GM18505 (cell line): ENCODE results near the gene CBLL2.
"Not testable (repeated sequence)": the region's sequence is repeated elsewhere in the genome, so short reads cannot be mapped to it uniquely, and the experiment has no call there.

Experiments
- ATAC-seq: cut with Tn5 transposase; IDR thresholded peaks from one replicate; pipeline ENCODE4 v1.9.1; 2021; ENCODE audit not compliant: unreplicated experiment
- POLR2A ChIP-seq: IDR thresholded peaks from 4 replicates; pipeline ENCODE4 v1.6.1; 2011; ENCODE audit warnings: borderline replicate concordance; ENCODE audit not compliant: insufficient read depth, insufficient read length; ENCODE audit errors: extremely low read depth

Gene CBLL2

GRCh38 chrX:22272613-22273012 lies at the start of gene CBLL2:
TSS of gene CBLL2 (plus strand) at chrX:22272913. CDS start at chrX:22272992, 79 bp downstream.
- no peak for TF ChIP-seq POLR2A
- ATAC-seq = no peak

DNA sequence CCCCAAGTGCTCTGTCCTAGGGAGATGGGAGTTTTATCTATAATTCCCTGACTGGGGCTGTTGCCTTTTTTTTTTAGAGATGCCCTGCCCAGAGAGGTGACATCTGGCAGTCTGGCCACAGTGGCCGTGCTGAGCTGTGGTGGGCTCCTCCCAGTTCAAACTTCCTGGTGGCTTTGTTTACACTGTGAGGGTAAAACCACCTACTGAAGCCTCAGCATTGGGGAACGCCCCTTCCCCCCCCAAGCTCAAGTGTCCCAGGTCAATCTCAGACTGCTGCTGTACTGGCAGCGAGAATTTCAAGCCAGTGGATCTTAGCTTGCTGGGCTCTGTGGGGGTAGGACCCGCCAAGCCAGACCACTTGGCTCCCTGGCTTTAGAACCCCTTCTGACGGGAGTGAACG lies 38.3 kb upstream of the CBLL2 start:
- no peak for ATAC-seq
- no peak for TF ChIP-seq POLR2A

DNA sequence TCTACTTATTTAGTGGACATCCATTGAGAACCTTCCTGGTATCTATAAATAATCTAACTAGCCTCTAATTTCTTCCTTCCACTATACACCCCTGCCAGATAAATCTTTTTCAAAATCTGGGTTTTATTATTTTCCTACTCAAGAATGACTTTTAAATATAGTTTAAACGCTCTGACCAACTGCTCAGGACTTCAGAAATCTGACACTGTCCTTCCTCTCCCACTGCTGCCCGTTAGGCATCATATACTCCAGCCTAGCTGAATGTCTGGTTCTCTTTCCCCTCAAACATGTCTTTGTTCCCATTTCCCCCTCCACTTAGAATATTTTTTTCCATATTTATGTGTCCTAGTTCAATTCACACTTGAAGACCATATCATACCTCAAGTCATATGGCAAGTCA lies 35.2 kb upstream of the CBLL2 start:
- no peak for ATAC-seq
- TF ChIP-seq POLR2A = no peak

DNA sequence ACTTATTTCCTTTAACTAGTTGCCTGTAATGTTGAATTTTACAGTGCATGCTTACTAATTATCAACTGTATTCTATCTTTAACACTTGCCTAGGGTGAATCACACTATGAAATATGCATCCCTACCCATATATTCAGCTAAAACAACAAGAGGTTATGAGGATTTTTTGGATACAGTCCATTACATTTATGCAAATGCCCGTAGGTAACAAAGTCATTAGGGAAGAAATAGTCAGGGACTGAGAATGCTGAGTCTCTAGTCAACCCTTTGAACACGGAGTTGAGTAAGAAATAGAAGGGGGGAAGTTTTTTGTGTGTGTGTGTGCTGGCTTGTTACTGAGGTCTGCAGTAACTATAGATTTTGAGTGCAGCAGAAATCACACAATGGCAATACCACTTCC lies 26.1 kb upstream of the CBLL2 start:
- ATAC-seq = no peak
- no peak for TF ChIP-seq POLR2A

GRCh38 chrX:22247169-22247568 lies 25.5 kb upstream of the CBLL2 start:
- no peak for TF ChIP-seq POLR2A
- ATAC-seq = no peak

DNA sequence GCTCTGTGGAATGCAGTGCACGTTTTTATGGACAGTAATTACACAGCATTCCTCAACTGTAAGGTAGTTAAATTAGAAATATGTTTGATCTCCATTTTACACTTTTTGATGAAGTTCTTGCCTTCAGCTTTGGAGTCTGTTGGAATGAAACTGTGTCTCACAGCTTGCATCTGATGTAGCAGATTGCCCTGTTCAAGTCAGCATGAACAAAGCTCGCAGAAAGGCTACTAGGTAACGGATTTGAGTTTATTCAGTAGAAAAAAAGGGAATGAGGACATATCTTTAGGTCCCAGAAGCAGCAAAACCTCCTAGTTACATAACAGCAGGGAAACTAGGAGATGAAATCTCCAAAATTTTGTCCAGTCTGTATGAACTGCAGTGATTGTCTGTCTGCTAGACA lies 24.3 kb upstream of the CBLL2 start:
- ATAC-seq = no peak
- no peak for TF ChIP-seq POLR2A

DNA sequence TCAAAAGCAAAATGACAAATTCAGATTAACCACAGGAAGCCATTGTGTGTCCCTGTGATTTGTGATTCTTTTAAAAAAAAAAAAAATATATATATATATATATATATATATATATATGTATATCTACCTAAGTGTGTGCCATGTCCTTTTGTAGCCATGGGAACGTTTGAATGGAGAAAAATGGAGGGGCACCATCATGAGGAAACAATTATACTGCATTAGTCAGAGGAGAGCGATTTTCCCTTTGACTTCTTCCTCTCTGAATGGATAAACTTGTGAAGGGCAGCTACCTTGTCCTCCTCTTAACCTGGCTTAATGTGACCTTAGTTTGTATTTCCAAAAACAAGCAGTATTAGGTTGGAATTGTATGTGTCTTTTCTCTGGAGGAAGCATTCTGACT lies 23.3 kb upstream of the CBLL2 start:
- TF ChIP-seq POLR2A = no peak
- ATAC-seq = no peak

DNA sequence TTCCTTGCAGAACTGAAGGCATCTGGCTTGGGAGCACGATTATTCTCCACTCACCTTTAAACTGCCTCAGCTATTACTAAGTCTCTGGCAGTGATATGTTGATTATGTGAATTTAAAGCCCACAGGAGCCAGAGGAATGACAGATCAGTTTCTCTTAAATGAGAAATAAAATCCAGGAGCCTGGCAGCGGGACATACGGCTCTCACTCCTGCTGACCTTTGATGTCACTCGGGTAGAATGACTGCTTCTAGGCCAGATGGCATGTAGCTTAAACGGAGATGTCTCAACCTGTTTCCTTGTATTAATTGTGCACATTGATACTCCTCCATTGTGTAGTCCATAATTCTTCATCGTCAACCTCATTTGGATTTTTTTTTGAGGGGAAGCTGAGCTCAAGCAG lies 4.0 kb upstream of the CBLL2 start:
- TF ChIP-seq POLR2A = no peak
- ATAC-seq = no peak

GRCh38 chrX:22273714-22274317 lies 1.1 kb downstream of the CBLL2 start:
- no peak for TF ChIP-seq POLR2A
- no peak for ATAC-seq

GRCh38 chrX:22276781-22277180 lies 4.1 kb downstream of the CBLL2 start:
- no peak for ATAC-seq
- TF ChIP-seq POLR2A = no peak

DNA sequence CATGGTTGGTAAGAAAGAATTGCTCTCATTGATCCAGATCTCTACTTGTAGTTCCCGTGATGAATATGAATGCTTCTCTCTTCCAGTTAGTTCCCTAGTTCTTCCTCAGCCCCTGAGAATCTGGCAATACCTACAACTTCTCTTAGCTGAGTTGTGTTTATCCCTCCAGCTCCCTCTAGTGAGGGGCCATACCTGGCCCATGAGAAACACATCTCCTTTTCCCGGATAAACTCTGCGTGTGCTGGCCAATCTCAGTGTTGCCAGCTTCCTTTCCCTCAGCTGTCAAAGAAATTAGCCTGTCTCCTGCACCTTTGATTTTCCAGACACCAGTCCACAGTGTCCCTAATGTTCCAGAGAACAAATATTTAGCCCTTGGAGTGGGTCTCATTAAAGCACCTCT lies 5.7 kb downstream of the CBLL2 start:
- no peak for TF ChIP-seq POLR2A
- no peak for ATAC-seq

- ATAC-seq = not testable (repeated sequence)
Measured at GRCh38 chrX:22289209-22289608, 16.5 kb downstream of the CBLL2 start.

DNA sequence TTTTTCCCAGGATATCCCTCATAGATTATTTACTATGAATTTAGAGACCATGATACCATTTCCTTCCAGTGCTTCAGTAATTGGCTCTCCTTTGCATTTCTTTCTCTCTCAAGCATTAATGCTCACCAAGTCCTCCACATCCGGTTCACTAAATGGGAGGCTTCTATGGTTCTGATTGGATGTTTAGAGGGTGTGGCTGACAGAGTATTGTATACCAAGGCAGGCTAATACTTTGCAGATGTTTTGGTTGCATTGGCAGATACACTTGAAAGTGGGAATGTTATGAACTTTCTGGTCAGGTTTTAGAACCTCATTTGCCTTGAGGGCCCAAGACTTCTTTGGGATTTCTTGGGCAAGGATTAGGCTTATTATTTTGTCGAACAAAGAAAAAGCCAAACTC lies 24.2 kb downstream of the CBLL2 start:
- no peak for ATAC-seq
- no peak for TF ChIP-seq POLR2A

GRCh38 chrX:22300130-22300529 lies 27.4 kb downstream of the CBLL2 start:
- TF ChIP-seq POLR2A = no peak
- ATAC-seq = peak; percentile 81

GRCh38 chrX:22310779-22311178 lies 38.1 kb downstream of the CBLL2 start:
- no peak for ATAC-seq

More at GRCh38 chrX:22310779-22311178, 38.1 kb downstream of the CBLL2 start:
- no peak for TF ChIP-seq POLR2A
